HepG2 (cell line): ENCODE results near the gene ITPRIPL1. TPM values are rescaled to one million over a fixed set of nuclear protein-coding genes. Genes with fewer than 3 reads are reported as not detected.

ENCODE experiments used
- ATAC-seq: fragments of 200-7000 bp; cut with Tn5 transposase; 3 replicates; pipeline ENCODE4 v1.9.1; 2020; ENCODE audit warnings: mild to moderate bottlenecking, moderate library complexity
- BruUV-seq: library from RNA; stranded (reverse); fragments of 400-500 nt; replicated peaks from 2 replicates; lab custom pipeline; 2021; lab: Mats Ljungman, UMichigan
- CTCF ChIA-PET: fragments of 300-600 bp; formaldehyde crosslinking; extraction: SDS; loops from one replicate; lab custom pipeline; 2021; ENCODE audit warnings: low total read pairs, inconsistent platforms, low intra/inter-chr PET ratio; lab: Yijun Ruan, JAX
- POLR2A ChIA-PET: fragments of 350-600 bp; sonication (Branson Sonifier 250); formaldehyde crosslinking; loops from one replicate; lab custom pipeline; 2020; ENCODE audit warnings: antibody characterized with exemption, inconsistent platforms; lab: Yijun Ruan, JAX
- DNase-seq: peaks from one replicate; pipeline ENCODE4 v3.0.0-alpha.2; 2015; ENCODE audit warnings: low spot score
- FAIRE-seq: peaks from 3 replicates; lab custom pipeline; 2011; peaks lifted over from hg19 to GRCh38; lab: Jason Lieb, UNC
- H2AFZ ChIP-seq: one replicate; pipeline ENCODE4 v1.6.1; 2011; ENCODE audit warnings: low read length, inconsistent platforms
- H3K27ac ChIP-seq: fragments of 300-600 bp; 3 replicates; pipeline ENCODE4 v1.8.0; 2011; ENCODE audit warnings: mixed run types, mild to moderate bottlenecking, mixed read lengths, low read length, inconsistent platforms; ENCODE audit not compliant: insufficient read depth; ENCODE audit errors: extremely low read length
- H3K27me3 ChIP-seq, 2 experiments: fragments of 200-600 bp in 1 of 2; 2 replicates in 1 of 2; 3 replicates in 1 of 2; pipeline versions ENCODE4 v1.6.0 to v1.8.0; 2011; ENCODE audit warnings: low read length in 2 of 2, mild to moderate bottlenecking in 2 of 2, moderate library complexity in 2 of 2, inconsistent platforms in 1 of 2; ENCODE audit not compliant: insufficient read depth in 2 of 2, control insufficient read depth in 1 of 2
- H3K36me3 ChIP-seq, 2 experiments: fragments of 200-600 bp in 1 of 2; replicated peaks in 1 of 2; 2 replicates in 1 of 2; 3 replicates in 1 of 2; pipeline versions ENCODE4 v1.5.1 to v1.8.0; 2011; ENCODE audit warnings: low read length in 2 of 2, inconsistent platforms in 1 of 2; ENCODE audit not compliant: insufficient read depth in 2 of 2, control insufficient read depth in 1 of 2
- H3K4me1 ChIP-seq: 2 replicates; pipeline ENCODE4 v1.5.1; 2012; ENCODE audit warnings: low read length, inconsistent platforms; ENCODE audit not compliant: insufficient read depth
- H3K4me2 ChIP-seq: 2 replicates; pipeline ENCODE4 v1.6.0; 2011; ENCODE audit warnings: low read depth, low read length, inconsistent platforms
- H3K4me3 ChIP-seq, 3 experiments: fragments of 200-600 bp in 1 of 3; sonication (generic), shearing (Covaris generic) in 1 of 3; replicated peaks in 1 of 3; 2 replicates each; pipeline ENCODE4 v1.5.1; 2011 to 2016; ENCODE audit warnings: low read length in 3 of 3, inconsistent platforms in 2 of 3, low read depth in 2 of 3, mild to moderate bottlenecking in 2 of 3, control low read depth in 1 of 3, mixed read lengths in 1 of 3; ENCODE audit not compliant: insufficient read depth in 1 of 3
- H3K79me2 ChIP-seq: one replicate; pipeline ENCODE4 v1.6.1; 2011; ENCODE audit warnings: low read length, inconsistent platforms; ENCODE audit not compliant: insufficient read depth
- H3K9ac ChIP-seq: 2 replicates; pipeline ENCODE4 v1.6.0; 2011; ENCODE audit warnings: mild to moderate bottlenecking, low read depth, low read length, inconsistent platforms; ENCODE audit not compliant: insufficient read depth
- H3K9me3 ChIP-seq: 2 replicates; pipeline ENCODE4 v1.5.1; 2012; ENCODE audit warnings: mild to moderate bottlenecking, low read length
- H4K20me1 ChIP-seq: 2 replicates; pipeline ENCODE4 v1.6.0; 2011; ENCODE audit warnings: inconsistent platforms, mild to moderate bottlenecking, low read length, moderate library complexity; ENCODE audit not compliant: insufficient read depth
- ARID4A ChIP-seq: sonication (generic); formaldehyde crosslinking; IDR thresholded peaks from 2 replicates; pipeline ENCODE4 v1.5.0; 2020; ENCODE audit warnings: mild to moderate bottlenecking, missing genetic modification reagents, borderline replicate concordance
- CBX1 ChIP-seq: IDR thresholded peaks from one replicate; pipeline ENCODE4 v1.6.1; 2016; ENCODE audit warnings: antibody characterized with exemption, low read depth
- HOXA9 ChIP-seq: sonication (generic); formaldehyde crosslinking; IDR thresholded peaks from 2 replicates; pipeline ENCODE4 v1.8.1; 2022; ENCODE audit warnings: missing genetic modification reagents, mild to moderate bottlenecking, moderate library complexity, borderline replicate concordance
- RBM39 ChIP-seq: fragments of 200-400 bp; formaldehyde crosslinking; IDR thresholded peaks from one replicate; pipeline ENCODE4 v1.6.1; 2018; ENCODE audit warnings: antibody characterized with exemption, mild to moderate bottlenecking, low read depth, low read length; ENCODE audit not compliant: poor library complexity, severe bottlenecking
- TAF1 ChIP-seq: sonication (generic); formaldehyde crosslinking; IDR thresholded peaks from 2 replicates; pipeline ENCODE4 v1.4.0; 2020; ENCODE audit warnings: missing genetic modification reagents
- TAF15 ChIP-seq: fragments of 200-400 bp; formaldehyde crosslinking; IDR thresholded peaks from one replicate; pipeline ENCODE4 v1.6.1; 2018; ENCODE audit warnings: mild to moderate bottlenecking, low read depth, low read length; ENCODE audit not compliant: poor library complexity, severe bottlenecking
- ZNF234 ChIP-seq: sonication (generic); formaldehyde crosslinking; conservative IDR thresholded peaks from 2 replicates; pipeline ENCODE4 v1.5.1; 2020; ENCODE audit warnings: mild to moderate bottlenecking, missing genetic modification reagents
- ZNF264 ChIP-seq: sonication (generic); formaldehyde crosslinking; IDR thresholded peaks from 2 replicates; pipeline ENCODE4 v1.4.0; 2020; ENCODE audit warnings: missing genetic modification reagents
- ZNF580 ChIP-seq: IDR thresholded peaks from 2 replicates; pipeline ENCODE4 v1.6.1; 2016; ENCODE audit warnings: low read depth, borderline replicate concordance
- ZNF629 ChIP-seq: sonication (generic); formaldehyde crosslinking; conservative IDR thresholded peaks from 2 replicates; pipeline ENCODE4 v1.5.0; 2020; ENCODE audit warnings: missing genetic modification reagents
- WGBS: methylation state at CpG from one replicate; pipeline ENCODE4 v1.1.6; 2017; ENCODE audit warnings: low lambda C conversion rate; 5-methylcytosine and 5-hydroxymethylcytosine counted together
- in situ Hi-C: cut with HindIII; loops from 2 replicates; pipeline ENCODE4 v1.10.0; 2017; ENCODE audit warnings: low pct_unique_long_range_greater_than_20kb; ENCODE audit not compliant: extremely low pct_ligation_motif_present
- intact Hi-C: fragments of 100-400 bp; cut with micrococcal nuclease; formaldehyde crosslinking; loops from one replicate; pipeline ENCODE4 v1.10.0; 2022; ENCODE audit not compliant: unreplicated experiment
- polyA plus RNA-seq, 8 experiments: library from polyadenylated mRNA; depleted of rRNA in 3 of 8; stranded (reverse) in 7 of 8; unstranded in 1 of 8; fragments of >200 nt; fragmentation: Illumina TruSeq in 4 of 8; extraction: Trizol in 4 of 8; gene quantifications; 2 replicates each; pipeline versions ENCODE4 v1.2.1 to v1.2.3, GENCODE V29; 2011 to 2016; ENCODE audit warnings: low read depth in 4 of 8, missing spikeins in 1 of 8, mixed read lengths in 1 of 8; ENCODE audit not compliant: insufficient read depth in 1 of 8
- total RNA-seq, 5 experiments: library from RNA; depleted of rRNA; stranded (reverse); fragments of >200 nt; fragmentation: Illumina TruSeq; extraction: Trizol; gene quantifications; 2 replicates each; pipeline ENCODE4 v1.2.3, GENCODE V29; 2016; ENCODE audit warnings: low read depth in 1 of 5

Gene ITPRIPL1
- total and polyA plus RNA-seq, 2 of the 13 experiments (the other 11 are each of a cell fraction or from before 2014, with no cell fraction given) = 4.3 to 11.7 TPM

GRCh38 chr2:96369186-96369585, 44.1 kb downstream of the ITPRIPL1 start:
- intact Hi-C loops = no loop called here
- Histone ChIP-seq H3K27me3 (no peaks in the 10 kb centered on the region), H3K9ac (no peak overlapping the region), H3K9me3 (no peaks in the 10 kb centered on the region), H2AFZ (no peak overlapping the region), H3K79me2 (no peaks in the 10 kb centered on the region), H3K27ac (no peak overlapping the region), H3K4me2 (no peak overlapping the region), H3K4me3 (no peak overlapping the region), H3K4me1 (no peaks in the 10 kb centered on the region), H4K20me1 (no peaks in the 10 kb centered on the region), H3K36me3 (peaks cover 24 to 88% of the 10 kb centered on the region in 2 experiments)
- BruUV-seq = no TSS peak
- no peak for TF ChIP-seq ARID4A (CRISPR knock-in tag)
- no peak for TF ChIP-seq ZNF629 (CRISPR knock-in tag)
- TF ChIP-seq TAF15 = no peak
- no peak for TF ChIP-seq ZNF234 (CRISPR knock-in tag)
- TF ChIP-seq ZNF264 (CRISPR knock-in tag) = no peak
- TF ChIP-seq TAF1 = no peak
- no peak for TF ChIP-seq RBM39
- TF ChIP-seq ZNF580 (CRISPR knock-in tag) = no peak
- TF ChIP-seq CBX1 = no peak
- no peak for TF ChIP-seq HOXA9 (CRISPR knock-in tag)
- FAIRE-seq (no peak), DNase-seq (no peak), ATAC-seq (no peak)
- CTCF ChIA-PET = no interaction called here
- WGBS = 86% methylated on average over 2 of the region's 2 CpGs
- POLR2A ChIA-PET = no interaction called here
- in situ Hi-C loops = no loop called here
